ENCODE data around the gene SOCS7. TPM values are rescaled to one million over a fixed set of nuclear protein-coding genes. Genes with fewer than 3 reads are reported as not detected.
"Not testable (repeated sequence)": the region's sequence is repeated elsewhere in the genome, so short reads cannot be mapped to it uniquely, and the experiment has no call there.

Gene SOCS7
- total RNA-seq, 4 donors from 2014 or later: 3.0 to 20.1 (median 15.2) TPM

GRCh38 chr17:38435795-38436194, 84.2 kb downstream of the SOCS7 start:
- Histone ChIP-seq H3K4me3 (no peak overlapping the region), H3K27me3 (no peaks in the 10 kb centered on the region), H3K9me3 (no peaks in the 10 kb centered on the region), H3K27ac (no peak overlapping the region), H3K4me1 (peaks cover 0 to 3% (median under 1%) of the 10 kb centered on the region in 4 donors), H3K36me3 (no peaks in the 10 kb centered on the region)
- no peak for DNase-seq
- TF ChIP-seq CTCF (IDR thresholded peaks at IDR 0.05): no peak
- no peak for TF ChIP-seq EP300 (IDR thresholded peaks at IDR 0.05; ENCODE audit: low read depth)
- TF ChIP-seq POLR2AphosphoS5 (IDR thresholded peaks at IDR 0.05): no peak
- TF ChIP-seq POLR2A (IDR thresholded peaks at IDR 0.05): no peak
- 79% methylated on average over 9 of the region's 9 CpGs; no CpG with 5 or more reads in 1 of the 2 donors for WGBS, 2 donors (ENCODE audit: low coverage in 1 of 2)
- intact Hi-C loops (cut with DNase I; ENCODE audit: low total_unique reads) (no loop called here), in situ Hi-C loops (cut with MboI; ENCODE audit: low pct_ligation_motif_present in 1 of 4, low pct_unique_long_range_greater_than_20kb in 1 of 4, low sequenced_read_pairs in 3 of 4) (no loop called here)

- H3K27ac ChIP-seq: no peak overlapping the region
- TF ChIP-seq POLR2A (IDR thresholded peaks at IDR 0.05): no peak
- no peak for TF ChIP-seq CTCF (IDR thresholded peaks at IDR 0.05)
- no peak for TF ChIP-seq EP300 (IDR thresholded peaks at IDR 0.05; ENCODE audit: low read depth)
- no peak for TF ChIP-seq POLR2AphosphoS5 (IDR thresholded peaks at IDR 0.05)
- no peaks in the 10 kb centered on the region for H3K9me3 ChIP-seq
- WGBS, 2 donors (ENCODE audit: low coverage in 1 of 2): 69% methylated on average over 11 of the region's 11 CpGs; no CpG with 5 or more reads in 1 of the 2 donors
- peaks cover 0 to 9% (median 5%) of the 10 kb centered on the region in 4 donors for H3K4me1 ChIP-seq
- no peaks in the 10 kb centered on the region for H3K36me3 ChIP-seq
- in situ Hi-C loops (cut with MboI; ENCODE audit: low pct_ligation_motif_present in 1 of 4, low pct_unique_long_range_greater_than_20kb in 1 of 4, low sequenced_read_pairs in 3 of 4): no loop called here
- no peaks in the 10 kb centered on the region for H3K27me3 ChIP-seq
- intact Hi-C loops (cut with DNase I; ENCODE audit: low total_unique reads): no loop called here
- no peak for DNase-seq
- no peak overlapping the region for H3K4me3 ChIP-seq
Measured at GRCh38 chr17:38436386-38436785, 84.7 kb downstream of the SOCS7 start.

GRCh38 chr17:38437313-38437712, 85.7 kb downstream of the SOCS7 start:
- H3K27ac ChIP-seq: not testable (repeated sequence)
- 60% methylated on average over 1 of the region's 1 CpG; no CpG with 5 or more reads in 1 of the 2 donors for WGBS, 2 donors (ENCODE audit: low coverage in 1 of 2)

GRCh38 chr17:38439436-38439835, 87.8 kb downstream of the SOCS7 start:
- WGBS, 2 donors (ENCODE audit: low coverage in 1 of 2): 85 to 100% methylated on average over 2 to 5 of the region's 5 CpGs
- Histone ChIP-seq H3K9me3 (no peaks in the 10 kb centered on the region), H3K27ac (no peak overlapping the region), H3K4me3 (no peak overlapping the region), H3K27me3 (no peaks in the 10 kb centered on the region), H3K4me1 (peaks cover 3 to 22% (median 17%) of the 10 kb centered on the region in 4 donors), H3K36me3 (no peaks in the 10 kb centered on the region)
- in situ Hi-C loops (cut with MboI; ENCODE audit: low pct_ligation_motif_present in 1 of 4, low pct_unique_long_range_greater_than_20kb in 1 of 4, low sequenced_read_pairs in 3 of 4): no loop called here
- no peak for DNase-seq
- TF ChIP-seq POLR2AphosphoS5 (IDR thresholded peaks at IDR 0.05) (no peak), POLR2A (IDR thresholded peaks at IDR 0.05) (no peak), CTCF (IDR thresholded peaks at IDR 0.05) (no peak), EP300 (IDR thresholded peaks at IDR 0.05; ENCODE audit: low read depth) (no peak)
- intact Hi-C loops (cut with DNase I; ENCODE audit: low total_unique reads): no loop called here

More at GRCh38 chr17:38437313-38437712, 85.7 kb downstream of the SOCS7 start:
- H3K4me3 ChIP-seq; in situ Hi-C loops (cut with MboI; ENCODE audit: low pct_ligation_motif_present in 1 of 4, low pct_unique_long_range_greater_than_20kb in 1 of 4, low sequenced_read_pairs in 3 of 4); intact Hi-C loops (cut with DNase I; ENCODE audit: low total_unique reads); H3K27me3 ChIP-seq; H3K9me3 ChIP-seq; H3K36me3 ChIP-seq; DNase-seq: not testable (repeated sequence)
- H3K4me1 ChIP-seq: peaks cover 0 to 14% (median 9%) of the 10 kb centered on the region in 4 donors

Data from transverse colon (tissue), 4 donors.